PC-9 (cell line): ENCODE measurements around the gene UNC5C. TPM values are rescaled to one million over a fixed set of nuclear protein-coding genes. Genes with fewer than 3 reads are reported as not detected.

Experiments
- BruUV-seq: library from RNA; stranded (reverse); fragments of 400-500 nt; replicated peaks from 2 replicates; lab custom pipeline; 2021; lab: Mats Ljungman, UMichigan
- CTCF ChIA-PET: fragments of 300-600 bp; sonication (Branson Sonifier 250); formaldehyde crosslinking; loops from one replicate; lab custom pipeline; 2022; ENCODE audit warnings: antibody characterized with exemption; lab: Charles Lee
- POLR2A ChIA-PET: fragments of 300-600 bp; sonication (Branson Sonifier 250); formaldehyde crosslinking; loops from one replicate; lab custom pipeline; 2022; ENCODE audit warnings: antibody characterized with exemption; ENCODE audit not compliant: unreplicated experiment; lab: Charles Lee
- DNase-seq, 2 experiments: peaks; one replicate each; pipeline versions ENCODE4 v3.0.0 to v3.0.0-alpha.2; 2015 to 2022; ENCODE audit warnings: mixed read lengths in 1 of 2
- H2AFZ ChIP-seq: fragments of 200-600 bp; sonication (generic); 2 replicates; pipeline ENCODE4 v1.8.1; 2017; ENCODE audit warnings: antibody characterized with exemption
- H3F3A ChIP-seq: fragments of 200-600 bp; sonication (generic); 2 replicates; pipeline ENCODE4 v1.8.1; 2017; ENCODE audit warnings: antibody characterized with exemption, mild to moderate bottlenecking, low read depth; ENCODE audit not compliant: insufficient read depth
- H3K27ac ChIP-seq: fragments of 200-600 bp; sonication (generic); 2 replicates; pipeline ENCODE4 v1.6.1; 2016; ENCODE audit warnings: mixed run types
- H3K27me3 ChIP-seq: fragments of 200-600 bp; sonication (generic); 2 replicates; pipeline ENCODE4 v1.6.1; 2016; ENCODE audit warnings: low read depth, mixed run types; ENCODE audit not compliant: insufficient read depth
- H3K36me3 ChIP-seq: fragments of 200-600 bp; sonication (generic); 2 replicates; pipeline ENCODE4 v1.6.1; 2016; ENCODE audit warnings: low read depth, mixed run types
- H3K4me1 ChIP-seq: fragments of 200-600 bp; sonication (generic); replicated peaks from 2 replicates; pipeline ENCODE4 v1.6.1; 2016; ENCODE audit warnings: mixed run types; ENCODE audit not compliant: insufficient read depth
- H3K4me2 ChIP-seq: fragments of 200-600 bp; sonication (generic); 2 replicates; pipeline ENCODE4 v1.6.1; 2017; ENCODE audit warnings: mixed run types
- H3K4me3 ChIP-seq: fragments of 200-600 bp; sonication (generic); 2 replicates; pipeline ENCODE4 v1.6.1; 2016; ENCODE audit warnings: mixed run types
- H3K79me2 ChIP-seq: fragments of 200-600 bp; sonication (generic); 2 replicates; pipeline ENCODE4 v1.6.1; 2017; ENCODE audit warnings: low read depth, mixed run types
- H3K9me2 ChIP-seq: fragments of 200-600 bp; sonication (generic); 2 replicates; pipeline ENCODE4 v1.8.1; 2017; ENCODE audit warnings: mild to moderate bottlenecking; ENCODE audit not compliant: insufficient read depth
- H3K9me3 ChIP-seq: fragments of 200-600 bp; sonication (generic); 2 replicates; pipeline ENCODE4 v1.8.1; 2016; ENCODE audit warnings: low read depth; ENCODE audit not compliant: insufficient read depth
- H4K20me1 ChIP-seq: fragments of 200-600 bp; sonication (generic); 2 replicates; pipeline ENCODE4 v1.8.1; 2017; ENCODE audit not compliant: insufficient read depth
- EZH2 ChIP-seq: fragments of 200-600 bp; sonication (generic); IDR thresholded peaks from 2 replicates; pipeline ENCODE4 v1.8.0; 2017; ENCODE audit warnings: antibody characterized with exemption, low read depth
- intact Hi-C: fragments of 100-400 bp; cut with micrococcal nuclease; formaldehyde crosslinking; loops from one replicate; pipeline ENCODE4 v1.10.0; 2022; ENCODE audit not compliant: unreplicated experiment
- total RNA-seq: library from RNA; stranded (reverse); gene quantifications from 2 replicates; pipeline ENCODE4 v1.2.3, GENCODE V29; 2021
- TF ChIP-seq, protein P1 (sequence below): fragments of 200-600 bp; sonication (generic); conservative IDR thresholded peaks from 2 replicates; pipeline ENCODE4 v1.6.1; 2017; ENCODE audit warnings: mixed run types, antibody characterized with exemption, mild to moderate bottlenecking, moderate library complexity

The UNC5C gene
- total RNA-seq, 1 experiment from 2014 or later, result not detected

DNA sequence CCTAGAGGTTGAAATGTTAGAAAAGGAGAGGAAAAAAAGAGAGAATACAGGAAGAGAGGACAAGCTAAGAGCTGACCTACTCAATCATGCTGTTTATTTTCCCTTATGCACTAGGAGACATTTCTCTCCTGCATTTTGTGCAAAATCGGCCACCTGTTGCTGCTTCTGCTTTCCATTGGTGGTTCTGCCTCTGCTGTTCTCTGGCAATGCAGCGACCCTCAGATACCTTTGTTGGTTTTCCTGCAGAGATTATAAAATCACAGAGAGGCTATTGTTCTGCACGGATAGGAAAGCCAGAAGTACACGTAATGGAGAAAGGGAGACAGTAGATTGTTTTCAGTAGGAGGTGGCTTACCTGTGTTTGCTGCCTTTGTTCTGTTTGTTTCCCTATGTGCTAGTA is 108.9 kb downstream of the UNC5C start:
- H3K9me2 ChIP-seq, result no peaks in the 10 kb centered on the region
- POLR2A ChIA-PET, result no interaction called here
- no peak overlapping the region for H2AFZ ChIP-seq
- no peaks in the 10 kb centered on the region for H3K27me3 ChIP-seq
- no peaks in the 10 kb centered on the region for H3K4me1 ChIP-seq
- CTCF ChIA-PET, result no interaction called here
- no peak overlapping the region for H3K27ac ChIP-seq
- no peak overlapping the region for H3K4me2 ChIP-seq
- intact Hi-C loops, result no loop called here
- H3K79me2 ChIP-seq, result no peaks in the 10 kb centered on the region
- H3F3A ChIP-seq, result no peaks in the 10 kb centered on the region
- H3K4me3 ChIP-seq, result no peak overlapping the region
- DNase-seq, result no peak
- H3K9me3 ChIP-seq, result no peaks in the 10 kb centered on the region
- no peak for TF ChIP-seq EZH2
- TF ChIP-seq, protein P1, sequence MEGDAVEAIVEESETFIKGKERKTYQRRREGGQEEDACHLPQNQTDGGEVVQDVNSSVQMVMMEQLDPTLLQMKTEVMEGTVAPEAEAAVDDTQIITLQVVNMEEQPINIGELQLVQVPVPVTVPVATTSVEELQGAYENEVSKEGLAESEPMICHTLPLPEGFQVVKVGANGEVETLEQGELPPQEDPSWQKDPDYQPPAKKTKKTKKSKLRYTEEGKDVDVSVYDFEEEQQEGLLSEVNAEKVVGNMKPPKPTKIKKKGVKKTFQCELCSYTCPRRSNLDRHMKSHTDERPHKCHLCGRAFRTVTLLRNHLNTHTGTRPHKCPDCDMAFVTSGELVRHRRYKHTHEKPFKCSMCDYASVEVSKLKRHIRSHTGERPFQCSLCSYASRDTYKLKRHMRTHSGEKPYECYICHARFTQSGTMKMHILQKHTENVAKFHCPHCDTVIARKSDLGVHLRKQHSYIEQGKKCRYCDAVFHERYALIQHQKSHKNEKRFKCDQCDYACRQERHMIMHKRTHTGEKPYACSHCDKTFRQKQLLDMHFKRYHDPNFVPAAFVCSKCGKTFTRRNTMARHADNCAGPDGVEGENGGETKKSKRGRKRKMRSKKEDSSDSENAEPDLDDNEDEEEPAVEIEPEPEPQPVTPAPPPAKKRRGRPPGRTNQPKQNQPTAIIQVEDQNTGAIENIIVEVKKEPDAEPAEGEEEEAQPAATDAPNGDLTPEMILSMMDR, result no peak
- no peaks in the 10 kb centered on the region for H4K20me1 ChIP-seq
- BruUV-seq, result no TSS peak
- no peaks in the 10 kb centered on the region for H3K36me3 ChIP-seq

DNA sequence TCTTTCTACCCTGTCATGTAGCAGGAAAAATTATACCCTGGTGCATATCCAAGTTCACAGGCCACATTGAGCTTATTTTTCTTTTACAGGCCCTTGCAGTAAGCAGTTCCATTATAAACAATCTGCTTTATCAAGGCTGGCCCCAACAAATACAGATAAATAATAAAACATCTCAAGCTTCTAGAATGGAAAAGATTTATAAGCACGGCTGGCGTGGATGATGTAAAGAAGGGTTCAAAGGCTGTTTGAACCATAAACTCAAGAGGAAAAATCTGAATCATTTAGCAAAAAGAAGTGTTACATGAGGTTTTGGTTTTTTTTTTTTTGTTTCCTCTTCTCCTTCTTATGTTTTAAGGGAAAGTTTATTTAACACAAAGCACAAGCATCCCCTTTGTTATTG is 109.7 kb downstream of the UNC5C start:
- Histone ChIP-seq H3K9me3 (no peaks in the 10 kb centered on the region), H3K36me3 (no peaks in the 10 kb centered on the region), H3K4me1 (no peaks in the 10 kb centered on the region), H3K4me3 (no peak overlapping the region), H3K79me2 (no peaks in the 10 kb centered on the region), H3K27me3 (no peaks in the 10 kb centered on the region), H3F3A (no peaks in the 10 kb centered on the region), H2AFZ (no peak overlapping the region), H3K4me2 (no peak overlapping the region), H4K20me1 (no peaks in the 10 kb centered on the region), H3K9me2 (no peaks in the 10 kb centered on the region), H3K27ac (no peak overlapping the region)
- no TSS peak for BruUV-seq
- intact Hi-C loops, result no loop called here
- POLR2A ChIA-PET, result no interaction called here
- CTCF ChIA-PET, result no interaction called here
- no peak for DNase-seq
- TF ChIP-seq, protein P1, result no peak
- TF ChIP-seq EZH2, result no peak

DNA sequence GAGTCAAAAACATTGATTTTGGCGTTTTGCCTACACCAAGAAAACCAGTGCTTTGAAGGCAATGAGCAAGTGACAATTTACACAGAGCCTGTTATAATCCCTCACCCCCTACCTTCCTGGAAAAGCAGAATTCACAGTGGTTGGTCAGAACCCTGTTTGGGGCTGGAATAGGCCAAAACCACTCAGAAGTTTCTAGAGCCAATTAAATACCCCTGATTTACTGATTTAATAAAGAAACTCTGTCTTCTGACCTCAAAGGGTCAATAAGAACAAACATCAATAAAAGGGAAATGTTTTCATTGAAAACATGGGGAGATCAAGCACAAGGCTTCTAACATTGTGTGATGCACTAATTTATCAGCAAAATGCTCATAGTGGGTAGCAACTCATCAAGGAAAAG is 116.3 kb downstream of the UNC5C start:
- no peaks in the 10 kb centered on the region for H3K4me1 ChIP-seq
- H3K4me2 ChIP-seq, result no peak overlapping the region
- H2AFZ ChIP-seq, result no peak overlapping the region
- H3K4me3 ChIP-seq, result no peak overlapping the region
- POLR2A ChIA-PET, result no interaction called here
- no peak for DNase-seq
- H3K9me2 ChIP-seq, result no peaks in the 10 kb centered on the region
- TF ChIP-seq, protein P1, result no peak
- no peak for TF ChIP-seq EZH2
- H3K27ac ChIP-seq, result no peak overlapping the region
- no peaks in the 10 kb centered on the region for H3K79me2 ChIP-seq
- H3K9me3 ChIP-seq, result no peaks in the 10 kb centered on the region
- H3F3A ChIP-seq, result no peaks in the 10 kb centered on the region
- intact Hi-C loops, result no loop called here
- H4K20me1 ChIP-seq, result no peaks in the 10 kb centered on the region
- H3K36me3 ChIP-seq, result no peaks in the 10 kb centered on the region
- CTCF ChIA-PET, result no interaction called here
- H3K27me3 ChIP-seq, result no peaks in the 10 kb centered on the region
- BruUV-seq, result no TSS peak
